ENCODE data around the gene KRT71.

- no peak for TF ChIP-seq EZH2 (IDR thresholded peaks at IDR 0.05; ENCODE audit: low read length, unreplicated experiment)
- TF ChIP-seq, protein P1, sequence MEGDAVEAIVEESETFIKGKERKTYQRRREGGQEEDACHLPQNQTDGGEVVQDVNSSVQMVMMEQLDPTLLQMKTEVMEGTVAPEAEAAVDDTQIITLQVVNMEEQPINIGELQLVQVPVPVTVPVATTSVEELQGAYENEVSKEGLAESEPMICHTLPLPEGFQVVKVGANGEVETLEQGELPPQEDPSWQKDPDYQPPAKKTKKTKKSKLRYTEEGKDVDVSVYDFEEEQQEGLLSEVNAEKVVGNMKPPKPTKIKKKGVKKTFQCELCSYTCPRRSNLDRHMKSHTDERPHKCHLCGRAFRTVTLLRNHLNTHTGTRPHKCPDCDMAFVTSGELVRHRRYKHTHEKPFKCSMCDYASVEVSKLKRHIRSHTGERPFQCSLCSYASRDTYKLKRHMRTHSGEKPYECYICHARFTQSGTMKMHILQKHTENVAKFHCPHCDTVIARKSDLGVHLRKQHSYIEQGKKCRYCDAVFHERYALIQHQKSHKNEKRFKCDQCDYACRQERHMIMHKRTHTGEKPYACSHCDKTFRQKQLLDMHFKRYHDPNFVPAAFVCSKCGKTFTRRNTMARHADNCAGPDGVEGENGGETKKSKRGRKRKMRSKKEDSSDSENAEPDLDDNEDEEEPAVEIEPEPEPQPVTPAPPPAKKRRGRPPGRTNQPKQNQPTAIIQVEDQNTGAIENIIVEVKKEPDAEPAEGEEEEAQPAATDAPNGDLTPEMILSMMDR (conservative IDR thresholded peaks at IDR 0.05; ENCODE audit: low read depth, low read length) = no peak
- no peak for TF ChIP-seq EZH2phosphoT487 (IDR thresholded peaks at IDR 0.05; ENCODE audit: borderline replicate concordance, low read length)
Measured at GRCh38 chr12:52581481-52581880, 28.5 kb upstream of the KRT71 start.
